Breast epithelium (tissue), 4 donors: ENCODE results near the gene C1orf21. TPM values are rescaled to one million over a fixed set of nuclear protein-coding genes. Genes with fewer than 3 reads are reported as not detected.

Source experiments
- DNase-seq, 2 donors: peaks; one replicate each; pipeline ENCODE4 v3.0.0-alpha.2; 2019; ENCODE audit warnings: low spot score in 2 of 2
- H3K27ac ChIP-seq, 2 donors: fragments of 200-600 bp; sonication (generic) in 1 of 2; one replicate each; pipeline ENCODE4 v1.5.1; 2016 to 2019; ENCODE audit warnings: mild to moderate bottlenecking in 1 of 2
- H3K27me3 ChIP-seq, 2 donors: fragments of 200-600 bp; sonication (generic) in 1 of 2; one replicate each; pipeline versions ENCODE4 v1.5.1 to v1.6.0; 2017 to 2019; ENCODE audit warnings: control low read depth in 1 of 2, mild to moderate bottlenecking in 1 of 2
- H3K36me3 ChIP-seq: fragments of 200-600 bp; one replicate; pipeline ENCODE4 v1.5.1; 2019
- H3K4me1 ChIP-seq, 2 donors: fragments of 200-600 bp; sonication (generic); one replicate each; pipeline ENCODE4 v1.5.1; 2016 to 2019; ENCODE audit warnings: control low read depth in 1 of 2
- H3K4me3 ChIP-seq, 3 donors: fragments of 200-600 bp; sonication (generic); 1 replicate in 2 of 3; 2 replicates in 1 of 3; pipeline ENCODE4 v1.5.1; 2016 to 2019; ENCODE audit warnings: mild to moderate bottlenecking in 3 of 3, moderate library complexity in 2 of 3
- H3K9me3 ChIP-seq, 2 donors: fragments of 200-600 bp; sonication (generic) in 1 of 2; one replicate each; pipeline ENCODE4 v1.5.1; 2016 to 2019; ENCODE audit warnings: control low read depth in 1 of 2
- POLR2A ChIP-seq: fragments of 450-650 bp; IDR thresholded peaks from one replicate; pipeline ENCODE4 v1.6.1; 2016; ENCODE audit warnings: antibody characterized with exemption, mild to moderate bottlenecking, moderate library complexity
- POLR2AphosphoS5 ChIP-seq, 3 donors: sonication (generic); formaldehyde crosslinking; IDR thresholded peaks; one replicate each; pipeline ENCODE4 v1.6.1; 2017; ENCODE audit warnings: antibody characterized with exemption in 3 of 3
- intact Hi-C: fragments of 100-400 bp; cut with DNase I; formaldehyde crosslinking; loops from one replicate; pipeline ENCODE4 v1.15.1; 2023; ENCODE audit warnings: low total_unique reads
- total RNA-seq, 3 donors: library from RNA; depleted of rRNA; stranded (reverse); fragments of >200 nt; gene quantifications; one replicate each; pipeline ENCODE4 v1.1.0, GENCODE V29; 2016
- TF ChIP-seq, protein P1 (sequence below), 3 donors: fragments of 450-650 bp; IDR thresholded peaks; one replicate each; pipeline ENCODE4 v1.5.1; 2016 to 2017; ENCODE audit warnings: antibody characterized with exemption in 3 of 3, mild to moderate bottlenecking in 3 of 3, moderate library complexity in 3 of 3

C1orf21 gene
- total RNA-seq, 3 donors from 2014 or later = 31.5 to 75.7 (median 54.7) TPM

DNA sequence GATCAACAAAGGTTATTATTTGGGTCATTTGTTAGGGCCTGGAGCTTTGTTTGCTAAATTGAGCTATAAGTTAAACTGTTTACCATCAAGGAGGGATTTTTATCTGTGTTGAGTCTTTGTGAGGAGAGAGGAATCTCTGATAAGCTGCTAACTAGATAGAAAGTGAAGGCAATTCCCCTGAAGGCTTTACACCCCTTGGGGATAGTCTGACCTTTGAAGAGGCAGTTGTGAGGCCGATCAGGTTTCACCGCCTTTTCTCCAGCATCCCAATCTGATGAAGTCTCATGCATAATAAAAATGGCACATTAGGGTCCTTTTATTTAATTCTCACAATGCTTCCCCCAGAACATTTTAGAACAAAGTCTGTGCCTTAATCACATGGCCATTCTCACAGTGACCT lies 21.8 kb downstream of the C1orf21 start:
- Histone ChIP-seq H3K27me3 (no peaks in the 10 kb centered on the region), H3K9me3 (no peaks in the 10 kb centered on the region), H3K4me3 (no peak overlapping the region), H3K4me1 (peaks cover 0 to 3% of the 10 kb centered on the region in 2 donors), H3K36me3 (no peaks in the 10 kb centered on the region), H3K27ac (peak overlapping the region; percentile 34 to 40)
- intact Hi-C loops = no loop called here
- DNase-seq = no peak
- TF ChIP-seq, protein P1, sequence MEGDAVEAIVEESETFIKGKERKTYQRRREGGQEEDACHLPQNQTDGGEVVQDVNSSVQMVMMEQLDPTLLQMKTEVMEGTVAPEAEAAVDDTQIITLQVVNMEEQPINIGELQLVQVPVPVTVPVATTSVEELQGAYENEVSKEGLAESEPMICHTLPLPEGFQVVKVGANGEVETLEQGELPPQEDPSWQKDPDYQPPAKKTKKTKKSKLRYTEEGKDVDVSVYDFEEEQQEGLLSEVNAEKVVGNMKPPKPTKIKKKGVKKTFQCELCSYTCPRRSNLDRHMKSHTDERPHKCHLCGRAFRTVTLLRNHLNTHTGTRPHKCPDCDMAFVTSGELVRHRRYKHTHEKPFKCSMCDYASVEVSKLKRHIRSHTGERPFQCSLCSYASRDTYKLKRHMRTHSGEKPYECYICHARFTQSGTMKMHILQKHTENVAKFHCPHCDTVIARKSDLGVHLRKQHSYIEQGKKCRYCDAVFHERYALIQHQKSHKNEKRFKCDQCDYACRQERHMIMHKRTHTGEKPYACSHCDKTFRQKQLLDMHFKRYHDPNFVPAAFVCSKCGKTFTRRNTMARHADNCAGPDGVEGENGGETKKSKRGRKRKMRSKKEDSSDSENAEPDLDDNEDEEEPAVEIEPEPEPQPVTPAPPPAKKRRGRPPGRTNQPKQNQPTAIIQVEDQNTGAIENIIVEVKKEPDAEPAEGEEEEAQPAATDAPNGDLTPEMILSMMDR (IDR thresholded peaks at IDR 0.05) = no peak
- TF ChIP-seq POLR2AphosphoS5 (IDR thresholded peaks at IDR 0.05) = no peak
- TF ChIP-seq POLR2A = no peak

DNA sequence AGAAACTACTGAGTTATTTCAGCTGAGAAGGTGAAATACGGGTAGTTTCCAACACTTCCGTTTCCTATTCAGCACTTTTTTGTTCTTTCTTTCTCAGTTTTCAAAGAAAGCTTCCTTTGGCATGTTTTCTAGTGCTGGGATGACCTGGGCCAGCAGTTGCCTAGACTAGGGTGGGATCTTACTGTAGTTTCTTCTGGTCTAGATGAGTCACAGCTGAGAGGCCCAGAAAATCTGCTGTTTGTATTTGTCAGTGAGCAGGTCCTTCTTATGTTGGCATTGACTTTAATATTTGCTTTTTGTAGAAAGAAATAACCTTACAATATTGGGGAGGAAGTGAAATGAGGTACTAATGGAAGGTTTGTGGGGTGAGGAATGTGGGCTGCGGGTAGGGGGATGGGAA lies 22.2 kb downstream of the C1orf21 start:
- Histone ChIP-seq H3K27me3 (no peaks in the 10 kb centered on the region), H3K4me1 (peaks cover 0 to 3% of the 10 kb centered on the region in 2 donors), H3K36me3 (no peaks in the 10 kb centered on the region), H3K27ac (peak overlapping the region in 1 of 2 donors; percentile 5), H3K4me3 (no peak overlapping the region), H3K9me3 (no peaks in the 10 kb centered on the region)
- intact Hi-C loops = no loop called here
- TF ChIP-seq POLR2A = no peak
- TF ChIP-seq POLR2AphosphoS5 (IDR thresholded peaks at IDR 0.05) = no peak
- TF ChIP-seq, protein P1 (IDR thresholded peaks at IDR 0.05) = no peak
- DNase-seq = no peak

DNA sequence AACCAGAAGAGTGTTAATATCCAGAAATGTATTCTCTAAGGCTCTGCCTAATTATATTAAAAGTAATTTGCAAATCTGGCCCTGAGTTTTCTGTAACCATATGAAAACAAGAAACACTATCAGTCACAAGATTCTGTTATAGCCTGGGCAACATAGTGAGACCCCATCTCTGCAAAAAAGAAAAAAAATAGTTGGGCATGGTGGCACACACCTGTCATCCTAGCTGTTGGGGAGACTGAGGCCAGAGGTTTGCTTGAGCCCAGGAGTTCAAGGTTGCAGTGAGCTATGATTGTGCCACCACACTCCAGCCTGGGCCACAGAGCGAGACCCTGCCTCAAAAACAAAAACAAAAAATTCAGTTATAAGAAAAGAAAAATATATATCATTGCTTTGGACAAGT lies 25.6 kb downstream of the C1orf21 start:
- intact Hi-C loops = no loop called here
- Histone ChIP-seq H3K27ac (no peak overlapping the region), H3K4me3 (no peak overlapping the region), H3K9me3 (no peaks in the 10 kb centered on the region), H3K4me1 (peaks cover 0 to 3% of the 10 kb centered on the region in 2 donors), H3K27me3 (no peaks in the 10 kb centered on the region), H3K36me3 (no peaks in the 10 kb centered on the region)
- no peak for DNase-seq
- TF ChIP-seq POLR2A = no peak
- TF ChIP-seq, protein P1 (IDR thresholded peaks at IDR 0.05) = no peak
- no peak for TF ChIP-seq POLR2AphosphoS5 (IDR thresholded peaks at IDR 0.05)

DNA sequence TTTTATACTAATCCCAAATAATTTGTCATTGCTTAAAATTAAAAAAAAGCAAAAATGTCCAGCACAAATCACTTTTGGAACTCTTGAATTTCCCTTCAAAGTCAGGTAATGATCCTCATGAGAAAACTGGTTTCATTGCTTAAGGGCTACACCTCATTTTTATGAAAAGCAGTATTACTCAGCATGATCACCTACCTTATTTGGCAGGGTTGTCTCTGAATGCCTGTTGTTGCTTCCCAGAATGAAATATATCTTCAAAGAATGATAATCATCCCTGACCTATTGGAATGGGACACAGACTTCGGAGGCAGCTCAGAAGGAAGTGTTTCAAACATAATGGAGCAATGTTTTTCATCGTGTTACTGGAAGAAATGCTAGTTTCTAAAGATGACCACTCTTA lies 29.7 kb downstream of the C1orf21 start:
- Histone ChIP-seq H3K4me1 (no peaks in the 10 kb centered on the region), H3K9me3 (no peaks in the 10 kb centered on the region), H3K27ac (no peak overlapping the region), H3K27me3 (no peaks in the 10 kb centered on the region), H3K36me3 (no peaks in the 10 kb centered on the region), H3K4me3 (no peak overlapping the region)
- intact Hi-C loops = no loop called here
- TF ChIP-seq, protein P1 (IDR thresholded peaks at IDR 0.05) = no peak
- TF ChIP-seq POLR2A (no peak), POLR2AphosphoS5 (IDR thresholded peaks at IDR 0.05) (no peak)
- no peak for DNase-seq

DNA sequence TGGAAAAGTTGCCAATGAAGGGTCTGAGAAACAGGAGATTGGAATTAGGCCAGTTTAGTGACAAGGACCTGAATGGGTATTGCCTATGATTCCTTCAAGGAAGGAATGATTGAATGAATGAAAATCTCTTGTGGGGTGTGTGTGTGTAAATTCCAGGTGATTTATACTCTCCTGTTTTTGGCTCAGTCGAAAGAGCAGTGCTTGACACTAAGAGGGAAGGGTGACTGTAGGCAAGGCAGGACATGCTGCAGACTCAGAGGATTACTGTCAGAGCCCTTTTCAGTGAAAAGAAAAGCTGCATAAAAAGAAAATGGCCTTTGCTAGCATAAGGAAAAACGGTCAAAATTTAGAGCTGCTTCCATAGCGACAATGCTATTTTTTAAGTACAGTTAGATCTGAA lies 30.1 kb downstream of the C1orf21 start:
- TF ChIP-seq POLR2A = no peak
- TF ChIP-seq, protein P1 (IDR thresholded peaks at IDR 0.05) = no peak
- TF ChIP-seq POLR2AphosphoS5 (IDR thresholded peaks at IDR 0.05) = no peak
- DNase-seq = no peak
- intact Hi-C loops = no loop called here
- no peaks in the 10 kb centered on the region for H3K4me1 ChIP-seq
- no peaks in the 10 kb centered on the region for H3K36me3 ChIP-seq
- no peaks in the 10 kb centered on the region for H3K27me3 ChIP-seq
- H3K27ac ChIP-seq = no peak overlapping the region
- H3K9me3 ChIP-seq = no peaks in the 10 kb centered on the region
- no peak overlapping the region for H3K4me3 ChIP-seq
